ENCODE data around the gene SLC25A19.

DNA sequence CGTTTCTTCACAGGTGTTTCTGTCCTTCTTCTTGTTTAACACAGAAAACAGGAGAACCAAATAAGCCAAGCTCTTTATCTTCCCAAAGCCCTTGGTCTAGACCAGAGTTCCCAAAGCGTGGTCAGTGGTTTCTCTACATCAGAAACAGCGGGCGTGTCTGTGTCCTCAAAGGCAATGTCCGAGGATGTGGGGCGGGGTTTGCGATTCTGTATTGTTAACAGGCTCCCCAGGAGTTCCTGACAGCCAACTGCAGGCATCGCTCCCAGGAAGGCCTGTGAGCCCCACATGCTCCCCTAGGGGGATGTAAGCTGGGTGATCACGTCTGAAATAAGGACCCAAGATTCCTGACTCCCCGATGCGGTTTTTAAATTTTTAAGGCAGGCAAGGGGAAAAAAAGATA is 28.4 kb upstream of the SLC25A19 start:
- no peak for TF ChIP-seq EP300 (IDR thresholded peaks at IDR 0.05)
- TF ChIP-seq, protein P1, sequence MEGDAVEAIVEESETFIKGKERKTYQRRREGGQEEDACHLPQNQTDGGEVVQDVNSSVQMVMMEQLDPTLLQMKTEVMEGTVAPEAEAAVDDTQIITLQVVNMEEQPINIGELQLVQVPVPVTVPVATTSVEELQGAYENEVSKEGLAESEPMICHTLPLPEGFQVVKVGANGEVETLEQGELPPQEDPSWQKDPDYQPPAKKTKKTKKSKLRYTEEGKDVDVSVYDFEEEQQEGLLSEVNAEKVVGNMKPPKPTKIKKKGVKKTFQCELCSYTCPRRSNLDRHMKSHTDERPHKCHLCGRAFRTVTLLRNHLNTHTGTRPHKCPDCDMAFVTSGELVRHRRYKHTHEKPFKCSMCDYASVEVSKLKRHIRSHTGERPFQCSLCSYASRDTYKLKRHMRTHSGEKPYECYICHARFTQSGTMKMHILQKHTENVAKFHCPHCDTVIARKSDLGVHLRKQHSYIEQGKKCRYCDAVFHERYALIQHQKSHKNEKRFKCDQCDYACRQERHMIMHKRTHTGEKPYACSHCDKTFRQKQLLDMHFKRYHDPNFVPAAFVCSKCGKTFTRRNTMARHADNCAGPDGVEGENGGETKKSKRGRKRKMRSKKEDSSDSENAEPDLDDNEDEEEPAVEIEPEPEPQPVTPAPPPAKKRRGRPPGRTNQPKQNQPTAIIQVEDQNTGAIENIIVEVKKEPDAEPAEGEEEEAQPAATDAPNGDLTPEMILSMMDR (IDR thresholded peaks at IDR 0.05): no peak
